DMS53 treated with DMSO at 0.1 percent for 48 hours (cell line): Measurements from ENCODE around the gene KLF3.

Experiments used
- DNase-seq: peaks from one replicate; lab custom pipeline; 2025; ENCODE audit not compliant: unreplicated experiment; lab: John Stamatoyannopoulos, UW

KLF3 gene

GRCh38 chr4:38654273-38654672 lies 9.7 kb upstream of the KLF3 start:
- DNase-seq, result no peak

- DNase-seq, result no peak
These were observed 7.9 kb upstream of the KLF3 start for GRCh38 chr4:38656111-38656510.

GRCh38 chr4:38659346-38659745 lies 4.7 kb upstream of the KLF3 start:
- DNase-seq, result no peak

GRCh38 chr4:38660838-38661237 lies 3.2 kb upstream of the KLF3 start:
- DNase-seq, result no peak

GRCh38 chr4:38661371-38661770 lies 2.6 kb upstream of the KLF3 start:
- DNase-seq, result no peak

GRCh38 chr4:38662522-38663089 lies 1.4 kb upstream of the KLF3 start:
- DNase-seq, result no peak

GRCh38 chr4:38663090-38663800 lies 754 bp upstream of the KLF3 start:
- no peak for DNase-seq

- peak; percentile 68 for DNase-seq
These were observed 855 bp downstream of the KLF3 start for GRCh38 chr4:38664706-38665401.

GRCh38 chr4:38665551-38666411 lies 1.8 kb downstream of the KLF3 start:
- peak; percentile 40 for DNase-seq

GRCh38 chr4:38666766-38667084 lies 2.7 kb downstream of the KLF3 start:
- no peak for DNase-seq

- DNase-seq, result peak; percentile 99
These were observed 3.3 kb downstream of the KLF3 start for GRCh38 chr4:38667085-38667893.

- DNase-seq, result no peak
These were observed 4.4 kb downstream of the KLF3 start for GRCh38 chr4:38668203-38668971.

- DNase-seq, result no peak
These were observed 5.2 kb downstream of the KLF3 start for GRCh38 chr4:38669208-38669607.

GRCh38 chr4:38670109-38670901 lies 6.3 kb downstream of the KLF3 start:
- no peak for DNase-seq

GRCh38 chr4:38670939-38671591 lies 7.1 kb downstream of the KLF3 start:
- DNase-seq, result no peak

- DNase-seq, result no peak
These were observed 7.6 kb downstream of the KLF3 start for GRCh38 chr4:38671592-38671940.

GRCh38 chr4:38672074-38672396 lies 8.0 kb downstream of the KLF3 start:
- DNase-seq, result no peak

- no peak for DNase-seq
These were observed 8.6 kb downstream of the KLF3 start for GRCh38 chr4:38672397-38673129.
